DOHH2 (cell line): ENCODE data around the gene GPC6.

Experiments
- CTCF ChIP-seq: fragments of 200-600 bp; sonication (generic); IDR thresholded peaks from one replicate; pipeline ENCODE4 v1.5.1; 2014; ENCODE audit warnings: antibody characterized with exemption, mild to moderate bottlenecking, low read depth, low read length; ENCODE audit not compliant: poor library complexity, severe bottlenecking
- EZH2phosphoT487 ChIP-seq: fragments of 200-600 bp; sonication (generic); IDR thresholded peaks from 2 replicates; pipeline ENCODE4 v1.6.1; 2017; ENCODE audit warnings: borderline replicate concordance, mild to moderate bottlenecking, antibody characterized with exemption, low read length, moderate library complexity, mixed read lengths

DNA sequence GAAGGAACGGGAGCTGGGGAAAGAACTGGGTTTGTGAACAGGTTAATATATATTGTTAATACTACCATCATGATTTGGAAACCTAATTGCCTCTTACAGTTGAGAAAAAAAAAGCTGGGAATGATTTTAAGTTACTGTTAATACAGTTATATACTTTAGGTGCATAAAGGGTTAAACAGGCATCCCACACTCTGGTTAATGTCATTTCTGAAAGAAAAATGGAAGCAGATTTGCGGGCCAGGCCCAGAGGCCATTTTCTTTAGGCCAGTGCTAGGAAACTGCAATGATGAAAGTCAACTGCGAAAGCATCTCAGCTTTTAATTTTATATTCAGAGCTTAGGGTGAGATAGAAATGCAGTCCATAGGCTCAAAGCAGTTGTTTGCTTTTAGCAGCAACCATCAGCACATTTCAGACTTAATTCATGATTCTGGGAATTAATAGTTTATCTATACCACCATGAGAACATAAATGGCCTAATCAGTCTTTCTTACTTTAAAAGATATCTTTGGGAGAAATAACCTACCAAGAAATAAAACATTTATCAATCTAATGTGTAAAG, 592.8 kb downstream of the GPC6 start:
- TF ChIP-seq CTCF (no peak), EZH2phosphoT487 (no peak)
